Astrocyte (in vitro differentiated cells and primary cell): ENCODE data around the gene ARCN1.

Experiments used
- EZH2 ChIP-seq: IDR thresholded peaks from 2 replicates; pipeline ENCODE4 v1.6.1; 2012; ENCODE audit warnings: mild to moderate bottlenecking, low read length, inconsistent platforms; ENCODE audit not compliant: insufficient read depth
- TF ChIP-seq, protein P1 (sequence below): IDR thresholded peaks from 2 replicates; pipeline ENCODE4 v1.5.1; 2011; ENCODE audit warnings: low read depth, mild to moderate bottlenecking, inconsistent platforms, low read length, moderate library complexity; ENCODE audit not compliant: insufficient read depth

- TF ChIP-seq, protein P1, sequence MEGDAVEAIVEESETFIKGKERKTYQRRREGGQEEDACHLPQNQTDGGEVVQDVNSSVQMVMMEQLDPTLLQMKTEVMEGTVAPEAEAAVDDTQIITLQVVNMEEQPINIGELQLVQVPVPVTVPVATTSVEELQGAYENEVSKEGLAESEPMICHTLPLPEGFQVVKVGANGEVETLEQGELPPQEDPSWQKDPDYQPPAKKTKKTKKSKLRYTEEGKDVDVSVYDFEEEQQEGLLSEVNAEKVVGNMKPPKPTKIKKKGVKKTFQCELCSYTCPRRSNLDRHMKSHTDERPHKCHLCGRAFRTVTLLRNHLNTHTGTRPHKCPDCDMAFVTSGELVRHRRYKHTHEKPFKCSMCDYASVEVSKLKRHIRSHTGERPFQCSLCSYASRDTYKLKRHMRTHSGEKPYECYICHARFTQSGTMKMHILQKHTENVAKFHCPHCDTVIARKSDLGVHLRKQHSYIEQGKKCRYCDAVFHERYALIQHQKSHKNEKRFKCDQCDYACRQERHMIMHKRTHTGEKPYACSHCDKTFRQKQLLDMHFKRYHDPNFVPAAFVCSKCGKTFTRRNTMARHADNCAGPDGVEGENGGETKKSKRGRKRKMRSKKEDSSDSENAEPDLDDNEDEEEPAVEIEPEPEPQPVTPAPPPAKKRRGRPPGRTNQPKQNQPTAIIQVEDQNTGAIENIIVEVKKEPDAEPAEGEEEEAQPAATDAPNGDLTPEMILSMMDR: no peak
- TF ChIP-seq EZH2: no peak
These were observed 76.1 kb downstream of the ARCN1 start for GRCh38 chr11:118648291-118648690.
